Measurements from ENCODE around the gene INAVA. TPM values are rescaled to one million over a fixed set of nuclear protein-coding genes. Genes with fewer than 3 reads are reported as not detected.

INAVA gene
- total and polyA plus RNA-seq, 4 donors: 5.8 to 17.1 (median 9.3) TPM

- DNase-seq (no peak), ATAC-seq (ENCODE audit: insufficient read depth, low FRiP score) (no peak)
- H3K9ac ChIP-seq (ENCODE audit: insufficient read depth in 1 of 2, low read length in 2 of 2): no peak overlapping the region
- H3K36me3 ChIP-seq (ENCODE audit: control insufficient read depth in 4 of 4, insufficient read depth in 4 of 4, low read length in 4 of 4): no peaks in the 10 kb centered on the region
- 74 to 87% methylated on average over 3 of the region's 3 CpGs for WGBS, 2 donors
- no peak for TF ChIP-seq CTCF (IDR thresholded peaks at IDR 0.05; ENCODE audit: control extremely low read depth, extremely low read depth)
- H3K27ac ChIP-seq (ENCODE audit: low read depth in 1 of 2, low read length in 1 of 2): no peak overlapping the region
- peaks cover 0 to 15% (median 8%) of the 10 kb centered on the region in 5 donors for H3K4me1 ChIP-seq (ENCODE audit: control insufficient read depth in 5 of 5, insufficient read depth in 5 of 5, low read length in 5 of 5)
- H3K4me3 ChIP-seq: no peak overlapping the region
- H3K27me3 ChIP-seq (ENCODE audit: control insufficient read depth in 3 of 3, insufficient read depth in 3 of 3, low read length in 2 of 3): peaks cover 6 to 36% (median 20%) of the 10 kb centered on the region in 3 donors
- peaks cover 0 to 6% (median 0%) of the 10 kb centered on the region in 4 donors for H3K9me3 ChIP-seq (ENCODE audit: control insufficient read depth in 4 of 4, insufficient read depth in 3 of 4, low read length in 3 of 4)
Measured at GRCh38 chr1:200877010-200877409, 17.7 kb upstream of the INAVA start.

- H3K4me1 ChIP-seq (ENCODE audit: control insufficient read depth in 5 of 5, insufficient read depth in 5 of 5, low read length in 5 of 5): peaks cover 0 to 12% (median 5%) of the 10 kb centered on the region in 5 donors
- no peak for ATAC-seq (ENCODE audit: insufficient read depth, low FRiP score)
- H3K27me3 ChIP-seq (ENCODE audit: control insufficient read depth in 3 of 3, insufficient read depth in 3 of 3, low read length in 2 of 3): peaks cover under 1 to 26% (median 11%) of the 10 kb centered on the region in 3 donors
- no peak overlapping the region for H3K27ac ChIP-seq (ENCODE audit: low read depth in 1 of 2, low read length in 1 of 2)
- peaks cover 0 to 6% (median 0%) of the 10 kb centered on the region in 4 donors for H3K9me3 ChIP-seq (ENCODE audit: control insufficient read depth in 4 of 4, insufficient read depth in 3 of 4, low read length in 3 of 4)
- no peak for TF ChIP-seq CTCF (IDR thresholded peaks at IDR 0.05; ENCODE audit: control extremely low read depth, extremely low read depth)
- no peak overlapping the region for H3K4me3 ChIP-seq
- no peak for DNase-seq
- H3K36me3 ChIP-seq (ENCODE audit: control insufficient read depth in 4 of 4, insufficient read depth in 4 of 4, low read length in 4 of 4): no peaks in the 10 kb centered on the region
- WGBS, 2 donors: 78 to 89% methylated on average over 6 of the region's 6 CpGs
- no peak overlapping the region for H3K9ac ChIP-seq (ENCODE audit: insufficient read depth in 1 of 2, low read length in 2 of 2)
Measured at GRCh38 chr1:200877839-200878551, 16.7 kb upstream of the INAVA start.

- Histone ChIP-seq H3K9ac (ENCODE audit: insufficient read depth in 1 of 2, low read length in 2 of 2) (no peak overlapping the region), H3K36me3 (ENCODE audit: control insufficient read depth in 4 of 4, insufficient read depth in 4 of 4, low read length in 4 of 4) (no peaks in the 10 kb centered on the region), H3K9me3 (ENCODE audit: control insufficient read depth in 4 of 4, insufficient read depth in 3 of 4, low read length in 3 of 4) (no peaks in the 10 kb centered on the region), H3K4me1 (ENCODE audit: control insufficient read depth in 5 of 5, insufficient read depth in 5 of 5, low read length in 5 of 5) (peaks cover 0 to 1% (median 0%) of the 10 kb centered on the region in 5 donors), H3K4me3 (no peak overlapping the region), H3K27me3 (ENCODE audit: control insufficient read depth in 3 of 3, insufficient read depth in 3 of 3, low read length in 2 of 3) (peaks cover 0 to 13% (median 2%) of the 10 kb centered on the region in 3 donors), H3K27ac (ENCODE audit: low read depth in 1 of 2, low read length in 1 of 2) (no peak overlapping the region)
- DNase-seq (no peak), ATAC-seq (ENCODE audit: insufficient read depth, low FRiP score) (no peak)
- TF ChIP-seq CTCF (IDR thresholded peaks at IDR 0.05; ENCODE audit: control extremely low read depth, extremely low read depth): no peak
- 58 to 68% methylated on average over 3 of the region's 3 CpGs for WGBS, 2 donors
Measured at GRCh38 chr1:200880212-200880611, 14.5 kb upstream of the INAVA start.

Measured in lung (tissue), 12 donors.